Measurements from ENCODE around the gene CRIP2. TPM values are rescaled to one million over a fixed set of nuclear protein-coding genes. Genes with fewer than 3 reads are reported as not detected.

CRIP2 gene
- total and polyA plus RNA-seq, 10 of the 15 experiments (the other 5 are each of a cell fraction or from before 2014, with no cell fraction given) = 0.04 to 0.62 (median 0.37) TPM; not detected in 5

GRCh38 chr14:105469456-105470349 is 4.9 kb upstream of the CRIP2 start:
- intact Hi-C loops (cut with micrococcal nuclease; ENCODE audit: unreplicated experiment) = no loop called here
- Histone ChIP-seq H4K20me1 (ENCODE audit: control insufficient read depth, insufficient read depth) (no peaks in the 10 kb centered on the region), H3K4me2 (ENCODE audit: control insufficient read depth, insufficient read depth) (no peak overlapping the region), H3K9ac (ENCODE audit: control insufficient read depth, insufficient read depth, low read length) (no peak overlapping the region), H3K4me1 (ENCODE audit: control insufficient read depth, insufficient read depth, low read length) (no peaks in the 10 kb centered on the region), H3K4me3 (no peak overlapping the region), H3K9me3 (replicated peaks; ENCODE audit: control insufficient read depth, insufficient read depth, low read length) (no peaks in the 10 kb centered on the region), H3K79me2 (ENCODE audit: control insufficient read depth, insufficient read depth, low read length) (no peaks in the 10 kb centered on the region), H3K27ac (ENCODE audit: control insufficient read depth, insufficient read depth) (no peak overlapping the region), H3K27me3 (replicated peaks in 1 of 2; ENCODE audit: control insufficient read depth in 2 of 2, insufficient read depth in 2 of 2, low read length in 1 of 2) (no peaks in the 10 kb centered on the region; a peak in 1 of 4 replicates), H2AFZ (ENCODE audit: control insufficient read depth, low read depth, low read length) (no peak overlapping the region), H3K36me3 (ENCODE audit: control insufficient read depth in 2 of 2, insufficient read depth in 2 of 2, low read length in 1 of 2) (peaks cover 0 to 11% of the 10 kb centered on the region in 2 experiments; a peak in 3 of 4 replicates)
- RAD21 ChIA-PET (ENCODE audit: unreplicated experiment) = no interaction called here
- CTCF ChIA-PET = interaction anchor here (1.0 kb wide), 1 partner anchor 20 kb away, joined by 3 read pairs; no protein-coding TSS in a partner anchor
- 89% methylated on average over 41 of the region's 54 CpGs for WGBS (ENCODE audit: insufficient coverage, insufficient replicate concordance, low lambda C conversion rate, missing lambda C conversion rate)
- in situ Hi-C loops (cut with MboI) = no loop called here
- SMC1A ChIA-PET (ENCODE audit: uncharacterized antibody, unreplicated experiment) = no interaction called here
- BruUV-seq (replicated peaks) = no TSS peak
- DNase-seq (ENCODE audit: low read depth, low spot score) (no peak), FAIRE-seq (no peak), ATAC-seq (no peak)
- TF ChIP-seq ZBTB33 (IDR thresholded peaks at IDR 0.05) = no peak
- TF ChIP-seq CHD2 (IDR thresholded peaks at IDR 0.05; ENCODE audit: borderline replicate concordance, low read depth, low read length) = no peak
- no peak for TF ChIP-seq NR2C1 (IDR thresholded peaks at IDR 0.05)
- TF ChIP-seq POLR2AphosphoS2 (IDR thresholded peaks at IDR 0.05; ENCODE audit: low read depth, low read length) = no peak
- TF ChIP-seq CBX3 (IDR thresholded peaks at IDR 0.05; ENCODE audit: borderline replicate concordance, low read depth) = no peak
- TF ChIP-seq TAF1 (IDR thresholded peaks at IDR 0.05; ENCODE audit: borderline replicate concordance, low read depth, low read length) = no peak
- no peak for TF ChIP-seq RAD21 (IDR thresholded peaks at IDR 0.05; ENCODE audit: insufficient read depth, low read depth, low read length)
- TF ChIP-seq SREBF1 (IDR thresholded peaks at IDR 0.05; ENCODE audit: low read length) = no peak
- TF ChIP-seq MTA3 (IDR thresholded peaks at IDR 0.05; ENCODE audit: borderline replicate concordance, low read length) = no peak
- TF ChIP-seq BCL3 (IDR thresholded peaks at IDR 0.05; ENCODE audit: borderline replicate concordance, insufficient read depth, low read depth, low read length, poor library complexity, severe bottlenecking) = no peak
- TF ChIP-seq ZZZ3 (IDR thresholded peaks at IDR 0.05; ENCODE audit: control insufficient read depth, insufficient read length, low read depth) = no peak
- TF ChIP-seq ZNF622 (IDR thresholded peaks at IDR 0.05) = no peak
- TF ChIP-seq SMAD1 (IDR thresholded peaks at IDR 0.05; ENCODE audit: low read depth, partially characterized antibody) = no peak
- POLR2A ChIA-PET = no interaction called here
